Pancreas (tissue), 10 donors: ENCODE data around the gene INS. TPM values are rescaled to one million over a fixed set of nuclear protein-coding genes. Genes with fewer than 3 reads are reported as not detected.

Experiments used
- ATAC-seq, 4 donors: fragments of 200-7000 bp; cut with Tn5 transposase; one replicate each; pipeline versions ENCODE4 v1.8.0 to v1.9.1; 2020; ENCODE audit warnings: mild to moderate bottlenecking in 4 of 4, moderate library complexity in 4 of 4
- DNase-seq, 6 donors: peaks; one replicate each; pipeline ENCODE4 v3.0.0-alpha.2; 2020
- FAIRE-seq: peaks from 2 replicates; lab custom pipeline; 2012; peaks lifted over from hg19 to GRCh38; lab: Jason Lieb, UNC
- H3K27ac ChIP-seq, 4 donors: fragments of 200-600 bp; sonication (generic); 1 replicate in 3 of 4; 2 replicates in 1 of 4; pipeline versions ENCODE4 v1.5.0 to v1.8.0; 2020
- H3K27me3 ChIP-seq, 4 donors: fragments of 200-600 bp; one replicate each; pipeline ENCODE4 v1.8.0; 2021
- H3K36me3 ChIP-seq, 3 donors: fragments of 200-600 bp; sonication (generic) in 1 of 3; one replicate each; pipeline versions ENCODE4 v1.5.0 to v1.8.0; 2020 to 2021
- H3K4me1 ChIP-seq, 3 donors: fragments of 200-600 bp; one replicate each; pipeline ENCODE4 v1.8.0; 2021
- H3K4me3 ChIP-seq, 4 donors: fragments of 200-600 bp; sonication (generic) in 2 of 4; one replicate each; pipeline versions ENCODE4 v1.5.0 to v1.8.0; 2020 to 2021
- H3K9me3 ChIP-seq, 4 donors: fragments of 200-600 bp; one replicate each; pipeline ENCODE4 v1.8.0; 2021
- WGBS, 2 donors: extraction: QIAGEN DNeasy Blood & Tissue Kit; methylation state at CpG; one replicate each; pipeline ENCODE4 v1.1.7; 2013; 5-methylcytosine and 5-hydroxymethylcytosine counted together
- intact Hi-C, 3 donors: fragments of 100-400 bp; cut with DNase I; formaldehyde crosslinking; loops; one replicate each; pipeline versions ENCODE4 v1.11.1 to v1.14.2; 2022
- polyA plus RNA-seq, 2 donors: library from polyadenylated mRNA; stranded (reverse); fragments of 200-250 nt; gene quantifications; one replicate each; pipeline ENCODE4 v1.2.3, GENCODE V29; 2013
- total RNA-seq, 6 donors: library from RNA; stranded (reverse); fragmentation: NEBNext Ultra II Directional in 4 of 6; extraction: Animal tissue kit (Norgen Biotek cat#: 25700) in 4 of 6; gene quantifications; one replicate each; pipeline versions ENCODE4 v1.2.1 to v1.2.4, GENCODE V29; 2021 to 2023
- TF ChIP-seq, protein P1 (sequence below), 4 donors: fragments of 200-600 bp; sonication (generic) in 3 of 4; IDR thresholded peaks; one replicate each; pipeline versions ENCODE4 v1.5.0 to v1.8.0; 2021; ENCODE audit warnings: antibody characterized with exemption in 4 of 4
- donor health status: healthy with polysubstance abuse.
- donor health status: DM: no; HTN: no; CAD: no; lungs with moderate emphysema.
- donor health status: DM: no; HTN: no; CAD: no.
- donor health status: control.
- donor health status: control.
- donor health status: Bipolar disorder and iron deficiency.
- donor health status: DM: yes; HTN: yes; CAD: no.
- donor health status: DM: no; HTN: no; CAD: no.
- donor health status: DM: no; HTN: no; CAD: no.
- donor health status: DM: yes; HTN: yes; CAD: no.

INS gene
- total and polyA plus RNA-seq, 8 donors = 1,425 to 145,342 (median 6,399) TPM

DNA sequence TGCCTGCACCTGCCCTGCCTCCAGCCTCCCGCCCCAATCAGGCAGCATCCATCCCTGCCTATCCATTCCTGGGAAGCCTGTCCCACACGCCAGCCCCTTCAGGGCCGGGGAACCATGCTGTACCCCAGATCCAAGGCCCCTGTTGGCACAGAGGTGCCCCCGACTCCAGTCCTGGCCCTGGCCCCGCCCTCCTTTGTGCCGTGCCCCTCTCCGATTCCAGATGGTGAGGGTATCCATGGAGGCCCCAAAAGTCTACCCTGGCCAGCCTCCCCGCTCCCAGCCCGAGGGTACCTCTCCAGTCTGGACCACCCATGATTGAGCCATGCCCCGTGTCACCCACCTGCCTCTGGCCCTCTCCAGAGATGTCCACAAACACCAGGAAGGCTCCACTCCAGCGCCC, 13.4 kb upstream of the INS start:
- no peak for ATAC-seq
- no peak for DNase-seq
- no peaks in the 10 kb centered on the region for H3K4me1 ChIP-seq
- 75 to 80% methylated on average over 11 of the region's 11 CpGs for WGBS, 2 donors
- FAIRE-seq = no peak
- no peak overlapping the region for H3K27ac ChIP-seq
- no peaks in the 10 kb centered on the region for H3K9me3 ChIP-seq
- intact Hi-C loops = no loop called here
- TF ChIP-seq, protein P1, sequence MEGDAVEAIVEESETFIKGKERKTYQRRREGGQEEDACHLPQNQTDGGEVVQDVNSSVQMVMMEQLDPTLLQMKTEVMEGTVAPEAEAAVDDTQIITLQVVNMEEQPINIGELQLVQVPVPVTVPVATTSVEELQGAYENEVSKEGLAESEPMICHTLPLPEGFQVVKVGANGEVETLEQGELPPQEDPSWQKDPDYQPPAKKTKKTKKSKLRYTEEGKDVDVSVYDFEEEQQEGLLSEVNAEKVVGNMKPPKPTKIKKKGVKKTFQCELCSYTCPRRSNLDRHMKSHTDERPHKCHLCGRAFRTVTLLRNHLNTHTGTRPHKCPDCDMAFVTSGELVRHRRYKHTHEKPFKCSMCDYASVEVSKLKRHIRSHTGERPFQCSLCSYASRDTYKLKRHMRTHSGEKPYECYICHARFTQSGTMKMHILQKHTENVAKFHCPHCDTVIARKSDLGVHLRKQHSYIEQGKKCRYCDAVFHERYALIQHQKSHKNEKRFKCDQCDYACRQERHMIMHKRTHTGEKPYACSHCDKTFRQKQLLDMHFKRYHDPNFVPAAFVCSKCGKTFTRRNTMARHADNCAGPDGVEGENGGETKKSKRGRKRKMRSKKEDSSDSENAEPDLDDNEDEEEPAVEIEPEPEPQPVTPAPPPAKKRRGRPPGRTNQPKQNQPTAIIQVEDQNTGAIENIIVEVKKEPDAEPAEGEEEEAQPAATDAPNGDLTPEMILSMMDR (IDR thresholded peaks at IDR 0.05) = no peak
- H3K27me3 ChIP-seq = no peaks in the 10 kb centered on the region
- no peak overlapping the region for H3K4me3 ChIP-seq
- H3K36me3 ChIP-seq = no peaks in the 10 kb centered on the region

DNA sequence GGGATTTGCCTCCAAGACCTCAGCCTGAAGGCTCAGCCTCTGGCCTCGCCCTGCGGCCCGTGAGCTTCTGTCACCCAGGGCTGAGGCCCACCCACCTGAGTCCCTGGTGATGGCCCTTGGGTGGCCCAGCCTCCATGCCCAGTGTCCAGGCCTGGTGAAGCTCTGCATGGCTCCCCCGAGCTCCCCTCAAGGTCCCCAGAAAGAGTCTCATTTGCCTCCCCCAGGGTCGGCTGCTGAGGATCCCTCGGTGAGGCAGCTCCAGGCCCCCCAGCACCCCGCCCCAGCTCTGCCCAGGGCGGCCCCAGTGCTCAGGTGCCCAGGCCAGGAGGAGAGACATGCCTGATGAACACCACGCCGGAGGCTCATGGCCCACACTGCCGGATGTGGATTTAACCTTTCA, 12.8 kb upstream of the INS start:
- intact Hi-C loops = no loop called here
- no peak for FAIRE-seq
- no peak overlapping the region for H3K4me3 ChIP-seq
- no peak for DNase-seq
- no peaks in the 10 kb centered on the region for H3K36me3 ChIP-seq
- H3K9me3 ChIP-seq = no peaks in the 10 kb centered on the region
- WGBS, 2 donors = 52 to 70% methylated on average over 11 of the region's 11 CpGs
- TF ChIP-seq, protein P1 (IDR thresholded peaks at IDR 0.05) = no peak
- no peaks in the 10 kb centered on the region for H3K4me1 ChIP-seq
- H3K27me3 ChIP-seq = no peaks in the 10 kb centered on the region
- ATAC-seq = no peak
- H3K27ac ChIP-seq = no peak overlapping the region

DNA sequence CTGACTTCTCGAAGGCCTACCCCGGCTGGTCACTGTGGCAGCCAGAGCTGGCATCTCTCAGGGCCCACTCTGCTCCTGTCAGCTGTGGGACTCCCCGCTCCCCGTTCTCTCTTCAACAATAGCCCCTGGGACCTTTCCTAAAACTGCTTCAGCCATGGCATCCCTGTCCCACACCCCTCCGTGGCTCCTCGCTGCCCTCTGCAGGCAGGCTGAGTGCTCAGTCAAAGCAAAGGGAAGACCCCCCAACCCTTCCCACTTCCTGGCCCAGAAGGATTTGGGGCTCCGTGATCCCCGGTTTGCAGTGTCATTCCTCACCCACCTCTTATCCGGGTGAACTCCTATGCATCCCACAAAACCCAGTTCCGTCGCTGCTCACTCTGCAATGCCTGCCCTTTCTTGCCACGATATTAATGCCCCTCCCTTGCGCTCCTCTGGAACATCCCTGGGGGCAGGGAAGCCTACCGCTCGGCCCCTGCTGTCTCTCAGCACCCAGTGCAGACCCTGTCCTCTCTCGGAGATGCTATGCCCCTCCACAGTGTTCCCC, 12.2 kb upstream of the INS start:
- intact Hi-C loops = no loop called here
- Histone ChIP-seq H3K36me3 (no peaks in the 10 kb centered on the region), H3K9me3 (no peaks in the 10 kb centered on the region), H3K4me1 (no peaks in the 10 kb centered on the region), H3K27me3 (no peaks in the 10 kb centered on the region), H3K4me3 (no peak overlapping the region), H3K27ac (no peak overlapping the region)
- no peak for ATAC-seq
- TF ChIP-seq, protein P1 (IDR thresholded peaks at IDR 0.05) = no peak
- no peak for FAIRE-seq
- no peak for DNase-seq
- 75 to 85% methylated on average over 16 of the region's 16 CpGs for WGBS, 2 donors

DNA sequence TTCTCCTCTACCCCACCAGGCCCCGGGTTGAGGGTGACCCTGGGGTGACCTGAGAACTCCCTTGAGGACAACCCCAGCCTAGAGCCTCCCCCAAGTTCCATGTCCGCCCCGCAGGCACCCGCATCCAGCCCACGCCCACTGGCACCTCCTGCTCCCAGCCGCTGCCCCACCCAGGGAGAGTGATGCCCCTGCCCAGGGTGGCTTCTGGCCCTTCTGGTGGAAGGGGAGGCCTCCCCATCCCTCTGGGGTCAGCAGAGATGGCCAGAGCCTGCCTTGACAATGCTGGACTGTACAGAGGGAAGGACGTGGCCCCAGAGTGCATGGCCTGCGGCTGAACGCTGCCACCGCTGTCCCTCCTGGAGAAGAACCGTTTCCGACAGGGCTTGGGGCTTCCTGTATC, 11.7 kb upstream of the INS start:
- ATAC-seq = no peak
- TF ChIP-seq, protein P1 (IDR thresholded peaks at IDR 0.05) = no peak
- Histone ChIP-seq H3K27ac (no peak overlapping the region), H3K4me1 (no peaks in the 10 kb centered on the region), H3K4me3 (no peak overlapping the region), H3K27me3 (no peaks in the 10 kb centered on the region), H3K9me3 (no peaks in the 10 kb centered on the region), H3K36me3 (no peaks in the 10 kb centered on the region)
- no peak for FAIRE-seq
- WGBS, 2 donors = 79 to 87% methylated on average over 12 of the region's 12 CpGs
- intact Hi-C loops = no loop called here
- DNase-seq = no peak

DNA sequence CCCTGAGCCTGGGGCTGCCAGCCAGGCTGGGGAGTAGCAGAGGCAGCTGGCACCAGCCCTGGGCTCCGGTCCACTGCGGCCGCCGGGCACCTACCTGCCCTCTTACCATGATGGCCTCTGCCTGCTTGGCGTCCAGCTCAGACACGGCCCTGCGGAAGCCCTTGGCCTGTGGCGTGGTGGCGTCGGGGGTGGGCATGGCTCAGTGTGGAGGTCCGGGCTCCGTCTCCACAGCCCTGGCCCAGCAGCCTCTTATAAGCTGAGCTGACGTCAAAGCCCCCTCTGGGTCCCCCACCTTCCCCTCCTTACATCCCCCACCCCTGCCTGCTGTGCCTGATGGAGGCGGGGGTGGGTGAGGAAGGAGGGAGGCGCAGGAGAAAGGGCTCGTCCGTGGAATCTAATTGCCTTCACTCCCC, 10.6 kb upstream of the INS start, which contains the start of gene TH:
TH (minus strand) TSS at position 225 of the 413 bp plus-strand sequence; CDS start at position 196, 29 bp downstream.
- DNase-seq (no peak), ATAC-seq (no peak), FAIRE-seq (no peak)
- no peaks in the 10 kb centered on the region for H3K27me3 ChIP-seq
- H3K36me3 ChIP-seq = no peaks in the 10 kb centered on the region
- no peaks in the 10 kb centered on the region for H3K9me3 ChIP-seq
- intact Hi-C loops = no loop called here
- WGBS, 2 donors = 59 to 79% methylated on average over 11 to 16 of the region's 17 CpGs
- TF ChIP-seq, protein P1 (IDR thresholded peaks at IDR 0.05) = no peak
- H3K4me1 ChIP-seq = no peaks in the 10 kb centered on the region
- H3K4me3 ChIP-seq = no peak within 1 kb of the TSS
- H3K27ac ChIP-seq = no peak within 1 kb of the TSS
